Hippocampal formation (tissue), 2 donors: Measurements from ENCODE around the gene PHKB.

Experiments used
- DNase-seq, 2 donors: peaks; one replicate each; lab custom pipeline; 2025; lab: John Stamatoyannopoulos, UW

PHKB gene

GRCh38 chr16:47568351-47568750 is 107.2 kb downstream of the PHKB start:
- no peak for DNase-seq

- no peak for DNase-seq
These were observed 109.9 kb downstream of the PHKB start for GRCh38 chr16:47571049-47571448.

DNA sequence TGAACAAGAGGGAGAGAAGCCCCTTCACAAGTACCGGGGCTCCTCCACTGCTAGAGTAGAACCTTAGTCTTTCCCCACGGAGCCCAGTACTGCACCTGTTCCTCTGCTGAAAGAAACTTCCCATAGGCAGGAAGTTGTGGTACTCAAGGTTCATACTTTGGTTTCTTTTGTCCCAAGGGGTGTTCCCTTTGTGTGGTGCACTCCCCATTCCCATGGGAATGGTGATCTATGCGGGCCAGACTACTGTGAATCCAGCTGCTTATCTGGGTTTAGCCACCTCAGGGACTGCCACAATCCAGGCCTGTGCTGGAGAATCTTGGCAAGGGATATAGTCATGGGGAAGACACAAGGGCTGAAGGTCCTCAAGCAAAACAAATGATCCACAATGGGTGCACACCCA is 110.6 kb downstream of the PHKB start:
- no peak for DNase-seq

DNA sequence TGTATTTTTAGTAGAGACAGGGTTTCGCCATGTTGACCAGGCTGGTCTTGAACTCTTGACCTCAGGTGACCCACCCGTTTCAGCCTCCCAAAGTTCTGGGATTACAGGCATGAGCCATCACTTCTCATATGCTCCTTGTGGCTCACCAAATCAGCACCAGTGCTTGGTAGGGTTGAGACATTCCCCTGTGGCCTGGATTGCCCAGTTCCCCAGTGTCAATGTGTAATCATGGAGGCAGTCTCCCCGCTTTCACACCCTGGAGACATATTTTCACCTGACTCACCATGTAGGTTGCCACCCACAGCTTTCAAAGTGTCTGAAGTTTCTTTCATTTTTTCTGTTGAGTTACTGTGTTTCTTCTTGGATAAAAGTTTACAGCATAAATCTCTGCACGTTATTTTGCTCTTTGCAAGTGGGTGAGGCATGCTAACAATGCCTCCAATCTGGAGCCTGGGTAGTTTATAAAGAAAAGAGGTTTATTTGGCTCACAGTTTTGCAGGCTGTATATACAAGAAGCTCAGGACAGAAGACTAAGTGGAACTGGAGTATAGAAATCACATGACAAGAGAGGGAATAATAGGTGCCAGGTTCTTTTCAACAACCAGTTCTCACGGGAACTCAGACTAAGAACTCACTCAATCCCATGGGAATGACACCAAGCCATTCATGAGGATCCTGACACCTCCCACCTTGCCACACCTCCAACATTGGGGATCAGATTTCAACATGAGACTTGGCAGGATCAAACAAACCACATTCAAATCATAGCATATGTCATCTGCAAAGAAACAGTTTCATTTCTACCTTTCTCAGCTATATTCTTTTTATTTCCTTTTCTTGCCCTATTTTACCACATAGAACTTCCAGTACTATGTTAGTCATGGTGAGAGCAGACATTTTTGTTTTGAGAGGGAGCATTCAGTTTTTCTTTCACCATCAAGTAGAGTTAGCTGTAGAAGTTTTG is 113.2 kb downstream of the PHKB start:
- no peak for DNase-seq

DNA sequence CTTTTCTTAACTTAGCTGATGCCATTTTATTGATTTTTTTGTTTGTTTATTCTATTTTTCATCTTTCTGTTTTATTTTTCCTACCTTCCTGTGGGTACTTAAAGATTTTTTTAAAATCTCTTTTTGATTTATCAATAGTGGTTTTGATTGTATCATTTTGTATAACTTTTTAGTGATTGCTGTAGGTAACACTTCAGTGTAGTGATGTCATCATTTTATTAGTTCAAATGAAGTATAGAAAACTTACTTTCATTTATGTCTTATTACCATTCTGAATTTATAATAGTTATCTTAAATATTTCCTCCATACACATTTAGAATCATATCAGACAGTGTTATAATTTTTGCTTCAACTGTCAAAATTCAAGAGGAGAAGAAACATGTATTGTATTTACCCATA is 115.9 kb downstream of the PHKB start:
- no peak for DNase-seq

GRCh38 chr16:47578033-47578432 is 116.9 kb downstream of the PHKB start:
- no peak for DNase-seq

DNA sequence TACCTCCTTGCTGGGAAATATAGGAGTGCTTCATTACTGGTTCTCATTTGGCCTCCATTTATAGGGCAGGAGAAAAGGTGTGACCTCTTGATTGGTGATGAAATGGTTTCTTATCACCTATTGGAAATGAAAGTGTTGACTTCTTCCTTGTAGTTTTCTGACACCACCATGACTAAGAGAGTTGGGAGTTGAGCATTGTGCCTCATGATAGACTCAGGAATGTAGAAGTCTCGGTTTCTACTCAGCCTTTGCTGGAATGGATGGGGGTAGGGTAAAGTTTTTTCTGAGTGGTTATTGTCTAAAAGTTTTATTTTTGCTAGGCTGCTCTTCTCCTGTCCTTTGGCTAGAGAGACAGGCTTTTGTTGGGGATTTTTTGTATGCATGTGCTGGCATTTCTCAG is 117.4 kb downstream of the PHKB start:
- no peak for DNase-seq

DNA sequence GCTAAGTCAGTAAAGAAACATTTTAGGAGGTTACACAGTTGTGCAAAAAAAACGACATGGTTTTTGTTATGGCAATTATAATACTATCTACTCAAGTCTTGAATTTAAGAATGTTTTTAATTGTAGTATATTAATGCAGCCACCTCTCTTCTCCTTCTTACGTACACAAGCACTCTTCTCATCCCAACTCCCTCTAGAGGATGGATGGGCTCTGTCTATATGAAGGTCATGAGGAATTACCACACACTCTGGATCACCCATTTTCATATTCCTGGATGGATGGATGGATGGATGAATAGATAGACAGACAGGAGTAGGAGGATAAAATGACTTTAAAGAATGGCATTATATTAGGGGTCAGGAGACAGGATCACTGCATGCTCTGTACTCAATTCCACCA is 120.0 kb downstream of the PHKB start:
- no peak for DNase-seq

DNA sequence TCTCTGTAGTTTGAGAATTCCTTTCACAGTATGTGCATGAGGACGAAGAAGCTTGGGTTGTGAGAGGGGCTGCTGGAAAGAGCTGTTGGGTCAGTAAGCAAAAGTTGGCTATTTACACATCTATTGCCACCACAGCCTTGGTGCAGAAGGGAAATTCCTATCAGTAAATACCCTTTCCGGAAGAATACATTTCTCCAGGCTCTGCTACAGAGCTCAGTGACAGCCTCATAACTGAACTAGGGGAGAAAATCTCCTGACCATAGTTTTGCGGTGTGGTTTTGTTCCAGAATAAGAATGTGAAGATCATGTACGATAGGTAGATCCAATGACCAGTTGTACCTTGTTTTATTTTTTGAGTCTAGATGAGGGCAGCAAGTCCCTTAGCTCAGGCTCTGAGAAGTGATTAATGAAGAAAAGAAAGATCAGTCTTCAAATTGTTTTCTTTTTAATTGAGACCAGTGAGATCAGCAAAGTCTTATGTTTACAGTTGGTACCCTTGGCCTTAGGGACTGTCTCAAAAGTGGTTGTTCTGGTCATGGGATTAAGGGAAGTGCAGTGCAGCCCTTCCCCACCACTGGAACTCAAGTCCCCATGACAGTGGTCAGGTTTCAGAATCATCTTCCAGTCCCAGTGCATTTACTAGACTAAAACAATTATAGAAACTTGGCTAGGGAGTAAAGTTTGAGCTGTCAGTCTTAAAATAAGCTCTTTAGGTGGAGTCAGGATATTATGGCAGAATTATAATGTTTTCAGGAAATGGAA is 123.5 kb downstream of the PHKB start:
- DNase-seq: no peak

GRCh38 chr16:47586121-47586520 is 125.0 kb downstream of the PHKB start:
- no peak for DNase-seq

DNA sequence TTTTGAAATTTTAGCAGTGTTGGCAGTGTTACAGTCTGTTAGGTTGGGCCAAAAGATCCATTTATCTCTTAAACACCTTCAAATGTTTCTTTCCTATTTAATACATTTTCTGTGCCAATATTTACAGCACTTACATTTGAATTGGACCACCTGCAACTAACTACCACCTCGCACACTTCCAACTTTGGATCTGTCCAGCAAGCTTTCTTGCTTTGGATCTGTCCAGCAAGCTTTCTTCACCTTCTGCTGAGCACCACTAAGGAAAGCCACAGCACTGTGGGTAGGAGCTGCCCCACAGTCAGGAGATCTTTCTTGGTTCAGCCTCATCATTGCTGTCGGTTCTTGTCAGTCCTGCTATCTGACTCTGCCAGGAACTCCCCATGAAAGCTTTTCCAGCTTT is 129.3 kb downstream of the PHKB start:
- no peak for DNase-seq

GRCh38 chr16:47592232-47592631 is 131.1 kb downstream of the PHKB start:
- no peak for DNase-seq

- DNase-seq: no peak
These were observed 138.4 kb downstream of the PHKB start for GRCh38 chr16:47599512-47599911.

GRCh38 chr16:47600376-47600775 is 139.2 kb downstream of the PHKB start:
- no peak for DNase-seq

GRCh38 chr16:47604306-47604705 is 143.2 kb downstream of the PHKB start:
- DNase-seq: no peak

DNA sequence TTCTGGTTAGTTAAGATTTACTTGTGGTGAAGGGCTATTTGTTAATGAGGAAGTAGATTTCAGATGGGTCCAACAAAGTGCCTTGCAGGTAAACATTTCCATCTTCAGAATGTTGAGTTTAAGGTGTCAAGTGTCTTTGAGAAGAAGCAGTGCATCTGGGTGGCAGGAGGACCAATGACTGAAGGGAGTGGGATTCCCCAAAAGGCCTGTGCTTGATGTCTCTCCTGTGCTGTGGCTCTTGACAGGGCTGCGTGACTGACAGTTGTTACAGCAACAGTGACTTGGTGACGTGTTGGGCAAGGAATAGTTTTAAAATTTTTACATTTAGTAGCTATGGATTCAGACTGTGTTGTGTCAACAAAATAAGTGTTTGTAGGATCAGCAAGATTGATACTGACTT is 149.9 kb downstream of the PHKB start:
- DNase-seq: no peak

DNA sequence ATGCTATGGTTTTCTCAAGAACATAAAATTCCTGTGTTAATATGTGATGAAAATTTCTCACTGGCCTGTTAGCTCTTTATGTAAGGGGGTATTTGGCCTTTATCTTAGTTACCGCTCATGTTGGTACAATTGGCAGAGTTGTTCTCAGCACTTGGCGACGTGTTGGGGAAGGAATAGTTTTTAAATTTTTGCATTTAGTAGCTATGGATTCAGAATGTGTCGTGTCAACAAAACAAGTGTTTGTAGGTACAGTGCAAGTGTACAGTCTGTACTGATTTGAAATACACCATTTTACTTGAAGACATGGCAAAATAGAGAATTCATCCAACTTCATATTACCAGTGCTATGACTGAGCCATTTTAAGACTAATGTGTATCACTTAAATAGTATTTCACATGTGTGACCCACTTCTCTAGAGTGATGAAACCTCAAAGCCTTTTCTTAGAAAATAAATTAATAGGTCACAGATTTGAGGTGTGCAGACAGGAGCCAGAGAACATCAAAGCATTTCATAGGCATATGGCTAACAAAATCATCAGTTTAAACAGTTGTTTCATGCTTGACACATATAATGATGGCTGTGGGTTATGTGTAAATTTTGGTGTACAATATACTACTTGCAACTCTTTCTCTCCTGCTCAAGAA is 150.8 kb downstream of the PHKB start:
- no peak for DNase-seq

GRCh38 chr16:47612711-47613110 is 151.6 kb downstream of the PHKB start:
- no peak for DNase-seq

GRCh38 chr16:47613251-47613650 is 152.1 kb downstream of the PHKB start:
- DNase-seq: no peak

- DNase-seq: no peak
These were observed 156.6 kb downstream of the PHKB start for GRCh38 chr16:47617732-47618131.

- no peak for DNase-seq
These were observed 161.5 kb downstream of the PHKB start for GRCh38 chr16:47622451-47623176.

GRCh38 chr16:47624563-47624962 is 163.4 kb downstream of the PHKB start:
- no peak for DNase-seq
